ENCODE measurements around the gene ARRDC5. TPM values are rescaled to one million over a fixed set of nuclear protein-coding genes. Genes with fewer than 3 reads are reported as not detected.

Gene ARRDC5
- total and polyA plus RNA-seq, 2 of the 13 experiments (the other 11 are each of a cell fraction or from before 2014, with no cell fraction given) = not detected

- ChIA-PET POLR2A (interaction anchor here (0.5 to 1.2 kb wide), 5 partner anchors 9 to 60 kb away, joined by 3 to 4 read pairs (median 3); no protein-coding TSS in a partner anchor), CTCF (ENCODE audit: low intra/inter-chr PET ratio, low total read pairs) (no interaction called here)
- Histone ChIP-seq H3K36me3 (replicated peaks in 1 of 2; ENCODE audit: control insufficient read depth in 1 of 2, insufficient read depth in 2 of 2, low read length in 2 of 2) (peaks cover 0 to 10% of the 10 kb centered on the region in 2 experiments; a peak in 2 of 5 replicates), H4K20me1 (ENCODE audit: insufficient read depth, low read length) (0 out of 2 replicates have a peak, but pooled peaks cover 2% of the 10 kb centered on the region), H3K9ac (ENCODE audit: insufficient read depth, low read depth, low read length) (peak overlapping the region; percentile 68), H2AFZ (ENCODE audit: low read length) (no peak overlapping the region), H3K27ac (ENCODE audit: extremely low read length, insufficient read depth, low read length) (peak overlapping the region; percentile 88), H3K79me2 (ENCODE audit: insufficient read depth, low read length) (peaks cover 31% of the 10 kb centered on the region), H3K27me3 (ENCODE audit: control insufficient read depth in 1 of 2, insufficient read depth in 2 of 2, low read length in 2 of 2) (no peaks in the 10 kb centered on the region), H3K4me2 (ENCODE audit: low read depth, low read length) (peak overlapping the region; percentile 85), H3K9me3 (ENCODE audit: low read length) (no peaks in the 10 kb centered on the region), H3K4me1 (ENCODE audit: insufficient read depth, low read length) (peaks cover 83% of the 10 kb centered on the region), H3K4me3 (replicated peaks in 1 of 3; ENCODE audit: insufficient read depth in 1 of 3, low read depth in 2 of 3, low read length in 3 of 3) (peak overlapping the region; percentile 44 to 79 (median 79))
- intact Hi-C loops (cut with micrococcal nuclease; ENCODE audit: unreplicated experiment) (no loop called here), in situ Hi-C loops (cut with HindIII; ENCODE audit: extremely low pct_ligation_motif_present, low pct_unique_long_range_greater_than_20kb) (no loop called here)
- no TSS peak for BruUV-seq (replicated peaks)
- peak; percentile 14 for ATAC-seq
- 3% methylated on average over 5 of the region's 5 CpGs for WGBS (ENCODE audit: low lambda C conversion rate)
- peak; percentile 74 for FAIRE-seq
- peak; percentile 76 for DNase-seq (ENCODE audit: low spot score)
- TF ChIP-seq RFX5 (IDR thresholded peaks at IDR 0.05; ENCODE audit: low read depth, low read length) (no peak), ARNT (IDR thresholded peaks at IDR 0.05) (no peak), NONO (IDR thresholded peaks at IDR 0.05) (no peak), NONO (CRISPR knock-in tag; conservative IDR thresholded peaks at IDR 0.05) (no peak), ZNF430 (CRISPR knock-in tag; IDR thresholded peaks at IDR 0.05) (no peak), ZNF777 (CRISPR knock-in tag; IDR thresholded peaks at IDR 0.05) (no peak), ZFYVE20 (CRISPR knock-in tag; IDR thresholded peaks at IDR 0.05; ENCODE audit: borderline replicate concordance, low read depth) (no peak), ZNF460 (CRISPR knock-in tag; IDR thresholded peaks at IDR 0.05; ENCODE audit: borderline replicate concordance) (no peak), IKZF4 (CRISPR knock-in tag; IDR thresholded peaks at IDR 0.05; ENCODE audit: borderline replicate concordance, low read depth, not compliant biosample characterization) (peak; percentile 1), FOXP1 (IDR thresholded peaks at IDR 0.05) (no peak), FOXP1 (CRISPR knock-in tag; IDR thresholded peaks at IDR 0.05) (no peak), ARNT2 (CRISPR knock-in tag; IDR thresholded peaks at IDR 0.05; ENCODE audit: low read depth) (no peak), HMG20B (CRISPR knock-in tag; conservative IDR thresholded peaks at IDR 0.05) (0 out of 2 replicates have a peak, but pooled peaks have one; percentile 8), ZFP36L2 (CRISPR knock-in tag; IDR thresholded peaks at IDR 0.05) (no peak), HNRNPL (IDR thresholded peaks at IDR 0.05; ENCODE audit: low read depth, low read length) (no peak), SNAPC4 (CRISPR knock-in tag; IDR thresholded peaks at IDR 0.05) (no peak)
- TF ChIP-seq, protein P1, sequence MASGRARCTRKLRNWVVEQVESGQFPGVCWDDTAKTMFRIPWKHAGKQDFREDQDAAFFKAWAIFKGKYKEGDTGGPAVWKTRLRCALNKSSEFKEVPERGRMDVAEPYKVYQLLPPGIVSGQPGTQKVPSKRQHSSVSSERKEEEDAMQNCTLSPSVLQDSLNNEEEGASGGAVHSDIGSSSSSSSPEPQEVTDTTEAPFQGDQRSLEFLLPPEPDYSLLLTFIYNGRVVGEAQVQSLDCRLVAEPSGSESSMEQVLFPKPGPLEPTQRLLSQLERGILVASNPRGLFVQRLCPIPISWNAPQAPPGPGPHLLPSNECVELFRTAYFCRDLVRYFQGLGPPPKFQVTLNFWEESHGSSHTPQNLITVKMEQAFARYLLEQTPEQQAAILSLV (CRISPR knock-in tag; IDR thresholded peaks at IDR 0.05; ENCODE audit: borderline replicate concordance) = no peak
- TF ChIP-seq, protein P2, sequence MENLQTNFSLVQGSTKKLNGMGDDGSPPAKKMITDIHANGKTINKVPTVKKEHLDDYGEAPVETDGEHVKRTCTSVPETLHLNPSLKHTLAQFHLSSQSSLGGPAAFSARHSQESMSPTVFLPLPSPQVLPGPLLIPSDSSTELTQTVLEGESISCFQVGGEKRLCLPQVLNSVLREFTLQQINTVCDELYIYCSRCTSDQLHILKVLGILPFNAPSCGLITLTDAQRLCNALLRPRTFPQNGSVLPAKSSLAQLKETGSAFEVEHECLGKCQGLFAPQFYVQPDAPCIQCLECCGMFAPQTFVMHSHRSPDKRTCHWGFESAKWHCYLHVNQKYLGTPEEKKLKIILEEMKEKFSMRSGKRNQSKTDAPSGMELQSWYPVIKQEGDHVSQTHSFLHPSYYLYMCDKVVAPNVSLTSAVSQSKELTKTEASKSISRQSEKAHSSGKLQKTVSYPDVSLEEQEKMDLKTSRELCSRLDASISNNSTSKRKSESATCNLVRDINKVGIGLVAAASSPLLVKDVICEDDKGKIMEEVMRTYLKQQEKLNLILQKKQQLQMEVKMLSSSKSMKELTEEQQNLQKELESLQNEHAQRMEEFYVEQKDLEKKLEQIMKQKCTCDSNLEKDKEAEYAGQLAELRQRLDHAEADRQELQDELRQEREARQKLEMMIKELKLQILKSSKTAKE (CRISPR knock-in tag; IDR thresholded peaks at IDR 0.05; ENCODE audit: borderline replicate concordance) = no peak
These were observed 5.7 kb upstream of the ARRDC5 start for GRCh38 chr19:4908360-4908759.
